GM12878 (cell line): Measurements from ENCODE around the gene SIDT2. TPM values are rescaled to one million over a fixed set of nuclear protein-coding genes. Genes with fewer than 3 reads are reported as not detected.

Experiments used
- ATAC-seq: fragments of 200-7000 bp; cut with Tn5 transposase; 3 replicates; pipeline ENCODE4 v1.9.1; 2020; ENCODE audit warnings: mild to moderate bottlenecking, moderate library complexity
- BruUV-seq: library from RNA; stranded (reverse); fragments of 400-500 nt; replicated peaks from 2 replicates; lab custom pipeline; 2021; lab: Mats Ljungman, UMichigan
- CTCF ChIA-PET: fragments of 300-600 bp; sonication (Branson Sonifier 250); formaldehyde crosslinking; extraction: SDS; loops from one replicate; lab custom pipeline; 2021; ENCODE audit warnings: inconsistent platforms; lab: Yijun Ruan, JAX
- POLR2A ChIA-PET: fragments of 350-600 bp; formaldehyde crosslinking; extraction: SDS; loops from one replicate; lab custom pipeline; 2021; ENCODE audit warnings: inconsistent platforms; lab: Charles Lee
- RAD21 ChIA-PET: fragments of 300-600 bp; sonication (Branson Sonifier 250); formaldehyde crosslinking; loops from one replicate; lab custom pipeline; 2023; ENCODE audit warnings: antibody characterized with exemption; ENCODE audit not compliant: unreplicated experiment; lab: Charles Lee
- SMC1A ChIA-PET: fragments of 300-600 bp; sonication (Branson Sonifier 250); formaldehyde crosslinking; loops from one replicate; lab custom pipeline; 2023; ENCODE audit not compliant: unreplicated experiment, uncharacterized antibody; lab: Charles Lee
- DNase-seq: peaks from one replicate; pipeline ENCODE4 v3.0.0-alpha.2; 2011; ENCODE audit warnings: low read depth, low spot score
- FAIRE-seq: peaks from 3 replicates; lab custom pipeline; 2011; peaks lifted over from hg19 to GRCh38; lab: Jason Lieb, UNC
- H2AFZ ChIP-seq: 2 replicates; pipeline ENCODE4 v1.6.0; 2011; ENCODE audit warnings: low read depth, low read length, control low read depth; ENCODE audit not compliant: control insufficient read depth
- H3K27ac ChIP-seq: 2 replicates; pipeline ENCODE4 v1.5.1; 2011; ENCODE audit warnings: control low read depth; ENCODE audit not compliant: control insufficient read depth, insufficient read depth
- H3K27me3 ChIP-seq, 2 experiments: replicated peaks in 1 of 2; 2 replicates each; pipeline versions ENCODE4 v1.6.0 to v1.6.1; 2011; ENCODE audit warnings: low read length in 1 of 2; ENCODE audit not compliant: control insufficient read depth in 2 of 2, insufficient read depth in 2 of 2
- H3K36me3 ChIP-seq, 2 experiments: 2 replicates each; pipeline ENCODE4 v1.5.1; 2011; ENCODE audit warnings: low read length in 1 of 2; ENCODE audit not compliant: control insufficient read depth in 2 of 2, insufficient read depth in 2 of 2
- H3K4me1 ChIP-seq: 2 replicates; pipeline ENCODE4 v1.6.1; 2011; ENCODE audit warnings: mild to moderate bottlenecking, low read length, moderate library complexity, mixed read lengths; ENCODE audit not compliant: control insufficient read depth, insufficient read depth
- H3K4me2 ChIP-seq: 2 replicates; pipeline ENCODE4 v1.6.0; 2011; ENCODE audit warnings: control low read depth; ENCODE audit not compliant: control insufficient read depth, insufficient read depth
- H3K4me3 ChIP-seq: fragments of 200-600 bp; sonication (generic); 2 replicates; pipeline ENCODE4 v1.5.1; 2016
- H3K79me2 ChIP-seq: 2 replicates; pipeline ENCODE4 v1.6.0; 2011; ENCODE audit warnings: low read length; ENCODE audit not compliant: control insufficient read depth, insufficient read depth
- H3K9ac ChIP-seq: 2 replicates; pipeline ENCODE4 v1.8.0; 2011; ENCODE audit warnings: low read length, control low read depth, mixed read lengths; ENCODE audit not compliant: control insufficient read depth, insufficient read depth
- H3K9me3 ChIP-seq: replicated peaks from 3 replicates; pipeline ENCODE4 v1.5.1; 2011; ENCODE audit warnings: mild to moderate bottlenecking, low read length; ENCODE audit not compliant: control insufficient read depth, insufficient read depth
- H4K20me1 ChIP-seq: 2 replicates; pipeline ENCODE4 v1.6.0; 2011; ENCODE audit not compliant: control insufficient read depth, insufficient read depth
- ATF7 ChIP-seq: fragments of 450-650 bp; IDR thresholded peaks from 2 replicates; pipeline ENCODE4 v1.6.1; 2016; ENCODE audit warnings: low read depth, mild to moderate bottlenecking
- BCL11A ChIP-seq: IDR thresholded peaks from 2 replicates; pipeline ENCODE4 v1.6.1; 2011; ENCODE audit warnings: low read depth, low read length
- CREB1 ChIP-seq: IDR thresholded peaks from 2 replicates; pipeline ENCODE4 v1.6.1; 2012; ENCODE audit warnings: low read depth, mild to moderate bottlenecking, inconsistent platforms
- FOXK2 ChIP-seq: fragments of 450-650 bp; IDR thresholded peaks from 2 replicates; pipeline ENCODE4 v1.6.1; 2017; ENCODE audit warnings: mild to moderate bottlenecking, moderate library complexity
- FOXM1 ChIP-seq: IDR thresholded peaks from 2 replicates; pipeline ENCODE4 v1.6.1; 2012; ENCODE audit warnings: low read depth, mild to moderate bottlenecking, inconsistent platforms, low read length, moderate library complexity
- JUNB ChIP-seq: IDR thresholded peaks from 2 replicates; pipeline ENCODE4 v1.6.1; 2016; ENCODE audit warnings: antibody characterized with exemption, mild to moderate bottlenecking
- JUND ChIP-seq: IDR thresholded peaks from 2 replicates; pipeline ENCODE4 v1.6.1; 2012; ENCODE audit warnings: low read depth, mild to moderate bottlenecking, low read length, improper control_type of control experiment, moderate library complexity
- MXI1 ChIP-seq: fragments of 150-350 bp; IDR thresholded peaks from 2 replicates; pipeline ENCODE4 v1.6.1; 2011; ENCODE audit warnings: low read depth, mild to moderate bottlenecking, inconsistent platforms, low read length, improper control_type of control experiment
- NFYA ChIP-seq: IDR thresholded peaks from 2 replicates; pipeline ENCODE4 v1.6.1; 2011; ENCODE audit warnings: low read depth, mild to moderate bottlenecking, low read length, improper control_type of control experiment, borderline replicate concordance
- NFYB ChIP-seq: IDR thresholded peaks from 2 replicates; pipeline ENCODE4 v1.6.1; 2011; ENCODE audit warnings: low read depth, mild to moderate bottlenecking, low read length, improper control_type of control experiment, moderate library complexity; ENCODE audit not compliant: insufficient read depth
- RB1 ChIP-seq: fragments of 450-650 bp; formaldehyde crosslinking; IDR thresholded peaks from 2 replicates; pipeline ENCODE4 v1.6.1; 2017; ENCODE audit warnings: mild to moderate bottlenecking, borderline replicate concordance
- STAT1 ChIP-seq: fragments of 450-650 bp; conservative IDR thresholded peaks from 2 replicates; pipeline ENCODE4 v1.6.1; 2014; ENCODE audit warnings: antibody characterized with exemption, mild to moderate bottlenecking
- STAT3 ChIP-seq: IDR thresholded peaks from 2 replicates; pipeline ENCODE4 v1.6.1; 2011; ENCODE audit warnings: low read depth, low read length, improper control_type of control experiment
- TCF12 ChIP-seq: IDR thresholded peaks from 2 replicates; pipeline ENCODE4 v1.6.1; 2011; ENCODE audit warnings: low read depth, mild to moderate bottlenecking, low read length
- ZBED1 ChIP-seq: IDR thresholded peaks from 2 replicates; pipeline ENCODE4 v1.6.1; 2016; ENCODE audit warnings: borderline replicate concordance
- WGBS: methylation state at CpG from one replicate; pipeline ENCODE4 v1.1.6; 2016; ENCODE audit warnings: low lambda C conversion rate; ENCODE audit not compliant: insufficient replicate concordance, insufficient coverage; ENCODE audit errors: missing lambda C conversion rate; 5-methylcytosine and 5-hydroxymethylcytosine counted together
- in situ Hi-C: fragments of 300-500 bp; cut with MboI; formaldehyde crosslinking; loops from 9 replicates; pipeline ENCODE4 v1.14.3; 2018; ENCODE audit warnings: mixed read lengths
- intact Hi-C: fragments of 100-400 bp; cut with micrococcal nuclease; formaldehyde crosslinking; loops from one replicate; pipeline ENCODE4 v1.14.2; 2022; ENCODE audit not compliant: unreplicated experiment
- polyA plus RNA-seq, 11 experiments: library from polyadenylated mRNA; depleted of rRNA in 4 of 11; unstranded in 6 of 11; stranded (reverse) in 5 of 11; fragments of >200 nt; fragmentation: Nextera tagmentation in 4 of 11; fragmentation: Illumina TruSeq in 1 of 11; extraction: Ambion mirVana in 4 of 11; extraction: Trizol in 1 of 11; gene quantifications; 1 replicate in 1 of 11; 2 replicates in 10 of 11; pipeline versions ENCODE4 v1.2.1 to v1.2.3, GENCODE V29; 2011 to 2016; ENCODE audit warnings: inconsistent platforms in 2 of 11, missing spikeins in 2 of 11, low read depth in 1 of 11
- total RNA-seq, 4 experiments: library from RNA; depleted of rRNA in 3 of 4; stranded (reverse); fragments of >200 nt in 3 of 4; fragmentation: Illumina TruSeq in 1 of 4; extraction: Trizol in 1 of 4; gene quantifications; 2 replicates each; pipeline versions ENCODE4 v1.2.1 to v1.2.3, GENCODE V29; 2013 to 2021
- TF ChIP-seq, protein P1 (sequence below): fragments of 150-350 bp; IDR thresholded peaks from 2 replicates; pipeline ENCODE4 v1.6.1; 2016; ENCODE audit warnings: low read depth, low read length
- TF ChIP-seq, protein P2 (sequence below): IDR thresholded peaks from 2 replicates; pipeline ENCODE4 v1.6.1; 2011; ENCODE audit warnings: borderline replicate concordance, low read depth, mild to moderate bottlenecking, moderate library complexity, mixed read lengths, low read length; ENCODE audit not compliant: insufficient read depth; ENCODE audit errors: extremely low read length

The SIDT2 gene
- total and polyA plus RNA-seq, 10 of the 15 experiments (the other 5 are each of a cell fraction or from before 2014, with no cell fraction given), result 4.9 to 23.9 (median 10.3) TPM

DNA sequence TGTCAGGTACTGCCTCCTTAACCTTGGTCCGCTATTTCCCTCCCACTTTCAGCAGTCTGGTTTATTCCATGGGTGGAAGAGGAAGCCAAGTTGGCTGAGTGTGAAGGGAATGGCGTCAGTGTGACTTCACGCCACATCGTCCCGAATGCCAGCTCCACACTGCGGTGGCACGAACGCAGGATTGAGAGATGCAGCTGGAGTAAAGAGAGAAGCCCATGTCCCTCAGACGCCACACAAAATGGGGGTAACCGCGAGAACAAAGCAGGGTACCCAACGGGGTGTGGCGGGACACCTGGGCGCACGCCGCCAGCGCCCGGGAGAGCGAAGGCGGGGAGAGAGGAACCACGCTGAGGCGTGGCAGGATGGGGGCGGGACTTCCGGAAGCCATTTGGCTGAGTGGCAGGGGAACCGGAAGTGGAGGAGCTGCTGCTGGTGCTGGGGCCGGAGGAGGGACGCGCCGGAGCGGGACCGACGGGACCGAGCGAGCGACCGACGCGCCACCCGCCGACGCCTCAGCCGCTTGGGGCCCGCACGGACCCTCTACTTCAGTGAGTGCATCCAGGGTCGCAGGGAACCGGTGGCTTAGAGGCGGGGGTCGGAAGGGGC, 34.6 kb upstream of the SIDT2 start, which contains the start of gene PAFAH1B2 (continued):
- TF ChIP-seq, protein P1, sequence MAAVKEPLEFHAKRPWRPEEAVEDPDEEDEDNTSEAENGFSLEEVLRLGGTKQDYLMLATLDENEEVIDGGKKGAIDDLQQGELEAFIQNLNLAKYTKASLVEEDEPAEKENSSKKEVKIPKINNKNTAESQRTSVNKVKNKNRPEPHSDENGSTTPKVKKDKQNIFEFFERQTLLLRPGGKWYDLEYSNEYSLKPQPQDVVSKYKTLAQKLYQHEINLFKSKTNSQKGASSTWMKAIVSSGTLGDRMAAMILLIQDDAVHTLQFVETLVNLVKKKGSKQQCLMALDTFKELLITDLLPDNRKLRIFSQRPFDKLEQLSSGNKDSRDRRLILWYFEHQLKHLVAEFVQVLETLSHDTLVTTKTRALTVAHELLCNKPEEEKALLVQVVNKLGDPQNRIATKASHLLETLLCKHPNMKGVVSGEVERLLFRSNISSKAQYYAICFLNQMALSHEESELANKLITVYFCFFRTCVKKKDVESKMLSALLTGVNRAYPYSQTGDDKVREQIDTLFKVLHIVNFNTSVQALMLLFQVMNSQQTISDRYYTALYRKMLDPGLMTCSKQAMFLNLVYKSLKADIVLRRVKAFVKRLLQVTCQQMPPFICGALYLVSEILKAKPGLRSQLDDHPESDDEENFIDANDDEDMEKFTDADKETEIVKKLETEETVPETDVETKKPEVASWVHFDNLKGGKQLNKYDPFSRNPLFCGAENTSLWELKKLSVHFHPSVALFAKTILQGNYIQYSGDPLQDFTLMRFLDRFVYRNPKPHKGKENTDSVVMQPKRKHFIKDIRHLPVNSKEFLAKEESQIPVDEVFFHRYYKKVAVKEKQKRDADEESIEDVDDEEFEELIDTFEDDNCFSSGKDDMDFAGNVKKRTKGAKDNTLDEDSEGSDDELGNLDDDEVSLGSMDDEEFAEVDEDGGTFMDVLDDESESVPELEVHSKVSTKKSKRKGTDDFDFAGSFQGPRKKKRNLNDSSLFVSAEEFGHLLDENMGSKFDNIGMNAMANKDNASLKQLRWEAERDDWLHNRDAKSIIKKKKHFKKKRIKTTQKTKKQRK, result no peak
- TF ChIP-seq STAT3 (no peak), CREB1 (peak; percentile 80)

DNA sequence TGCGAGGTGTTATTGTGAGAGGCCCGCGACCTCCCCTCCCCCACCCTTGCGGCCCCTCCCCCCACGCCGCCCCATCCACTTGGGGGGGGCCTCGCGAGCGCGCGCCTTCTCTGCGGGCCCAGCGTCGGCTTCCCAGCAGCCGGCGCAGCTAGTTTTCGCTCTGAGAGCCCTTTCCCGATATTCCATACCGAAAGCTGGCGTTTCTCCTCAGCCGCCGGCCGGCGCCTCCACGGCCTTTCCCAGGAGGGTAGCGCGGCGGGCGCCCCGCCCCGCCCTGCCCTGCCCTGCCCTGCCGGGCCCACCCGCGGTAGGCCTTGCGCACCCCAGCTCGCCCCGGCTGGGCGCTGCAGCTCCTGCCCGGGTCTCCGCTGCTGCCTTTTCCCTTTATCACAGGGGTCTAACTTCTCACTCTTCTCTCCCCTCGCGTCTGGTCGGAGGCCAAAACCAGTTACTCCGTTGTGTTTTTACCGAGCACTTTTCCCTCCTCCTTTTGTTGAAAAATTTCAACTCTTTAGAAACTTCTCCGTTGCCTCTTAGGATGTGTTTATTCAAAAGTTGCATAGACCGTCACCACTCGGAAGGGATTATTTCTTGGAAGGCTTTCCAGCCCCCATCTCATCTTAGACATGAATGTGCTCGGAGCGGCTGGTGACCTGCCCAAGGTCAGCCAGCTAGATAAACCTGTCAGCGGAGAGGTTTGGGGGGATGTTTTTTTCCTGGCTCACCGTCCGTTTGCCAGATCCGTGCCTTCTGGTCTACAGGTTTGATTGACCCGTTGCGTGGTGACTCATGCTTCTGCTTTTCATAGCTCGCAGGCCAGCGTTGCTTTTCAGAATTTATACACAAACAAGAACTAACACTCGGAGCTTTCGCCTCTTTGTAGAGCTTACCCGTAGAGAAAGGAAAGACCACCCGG, 33.8 kb upstream of the SIDT2 start:
- H2AFZ ChIP-seq, result peak overlapping the region; percentile 89
- FAIRE-seq (no peak), ATAC-seq (peak; percentile 82), DNase-seq (no peak)
- H3K4me2 ChIP-seq, result peak overlapping the region; percentile 64
- in situ Hi-C loops (no loop called here), intact Hi-C loops (loop anchor here (1.0 kb wide), 1 partner anchor 34 kb away; the partner anchor contains the start of gene SIDT2)
- ChIA-PET POLR2A (interaction anchor here (1.0 to 3.6 kb wide), 4 partner anchors 12 to 34 kb away, joined by 3 to 42 read pairs (median 10); partner anchors contain the start of gene SIDT2), SMC1A (interaction anchor here (0.8 to 6.2 kb wide), 12 partner anchors 10 to 412 kb away, joined by 3 to 67 read pairs (median 4); partner anchors contain the start of genes PCSK7 and SIDT2), CTCF (interaction anchor here (0.7 to 6.6 kb wide), 13 partner anchors 9 to 412 kb away, joined by 3 to 93 read pairs (median 4); partner anchors contain the start of genes PCSK7 and SIDT2), RAD21 (interaction anchor here (0.6 to 4.6 kb wide), 11 partner anchors 12 to 371 kb away, joined by 3 to 65 read pairs (median 3); partner anchors contain the start of gene SIDT2)
- H4K20me1 ChIP-seq, result peaks cover 6% of the 10 kb centered on the region; the same call in 1 of the 2 replicates
- no peaks in the 10 kb centered on the region for H3K27me3 ChIP-seq
- peak overlapping the region; percentile 92 for H3K4me3 ChIP-seq
- H3K4me1 ChIP-seq, result peaks cover 7% of the 10 kb centered on the region
- WGBS, result 1% methylated on average over 38 of the region's 62 CpGs
- H3K9ac ChIP-seq, result peak overlapping the region; percentile 95
- H3K36me3 ChIP-seq, result peaks cover 1 to 3% of the 10 kb centered on the region in 2 experiments; a peak in 3 of 4 replicates
- BruUV-seq, result no TSS peak
- no peaks in the 10 kb centered on the region for H3K9me3 ChIP-seq
- H3K79me2 ChIP-seq, result peaks cover 51% of the 10 kb centered on the region
- peak overlapping the region; percentile 80 for H3K27ac ChIP-seq
- 0 out of 2 replicates have a peak, but pooled peaks have one; percentile 9 for TF ChIP-seq JUND
- TF ChIP-seq FOXK2, result no peak
- TF ChIP-seq MXI1, result no peak; the same call in 1 of the 2 replicates
- no peak for TF ChIP-seq NFYB
- no peak for TF ChIP-seq TCF12
- TF ChIP-seq JUNB, result peak; percentile 33; the same call in 1 of the 2 replicates
- no peak for TF ChIP-seq STAT1
- no peak for TF ChIP-seq ZBED1
- TF ChIP-seq, protein P2, sequence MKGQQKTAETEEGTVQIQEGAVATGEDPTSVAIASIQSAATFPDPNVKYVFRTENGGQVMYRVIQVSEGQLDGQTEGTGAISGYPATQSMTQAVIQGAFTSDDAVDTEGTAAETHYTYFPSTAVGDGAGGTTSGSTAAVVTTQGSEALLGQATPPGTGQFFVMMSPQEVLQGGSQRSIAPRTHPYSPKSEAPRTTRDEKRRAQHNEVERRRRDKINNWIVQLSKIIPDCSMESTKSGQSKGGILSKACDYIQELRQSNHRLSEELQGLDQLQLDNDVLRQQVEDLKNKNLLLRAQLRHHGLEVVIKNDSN, result no peak
- TF ChIP-seq RB1, result no peak
- no peak for TF ChIP-seq BCL11A
- no peak for TF ChIP-seq FOXM1
- TF ChIP-seq ATF7, result peak; percentile 22; the same call in 1 of the 2 replicates
- TF ChIP-seq NFYA, result no peak
